HPDE6-E6E7 (cell line): ENCODE results near the gene DGCR6.
A peak's percentile ranks its signal among the peaks of the same experiment; 100 is the strongest.
"Not testable (repeated sequence)": the region's sequence is repeated elsewhere in the genome, so short reads cannot be mapped to it uniquely, and the experiment has no call there.

ENCODE experiments used
- DNase-seq: peaks from one replicate; pipeline ENCODE4 v3.0.0; 2011; ENCODE audit warnings: missing footprints; ENCODE audit errors: extremely low spot score

Gene DGCR6

GRCh38 chr22:18931905-18932652, 26.0 kb downstream of the DGCR6 start:
- no peak for DNase-seq

- no peak for DNase-seq
Measured at GRCh38 chr22:18933914-18934313, 27.8 kb downstream of the DGCR6 start.

- not testable (repeated sequence) for DNase-seq
Measured at GRCh38 chr22:18934688-18935087, 28.6 kb downstream of the DGCR6 start.

GRCh38 chr22:18935889-18936529, 29.9 kb downstream of the DGCR6 start, which contains the start of gene PRODH:
PRODH (minus strand) TSS chr22:18936293; CDS start chr22:18936287, 6 bp downstream.
- no peak for DNase-seq

GRCh38 chr22:18938691-18939090, 32.6 kb downstream of the DGCR6 start:
- DNase-seq = not testable (repeated sequence)

GRCh38 chr22:18947105-18947504, 41.0 kb downstream of the DGCR6 start:
- DNase-seq = not testable (repeated sequence)

GRCh38 chr22:18947905-18948304, 41.8 kb downstream of the DGCR6 start:
- no peak for DNase-seq

- no peak for DNase-seq
Measured at GRCh38 chr22:18950141-18950540, 44.0 kb downstream of the DGCR6 start.

GRCh38 chr22:18952022-18952421, 45.9 kb downstream of the DGCR6 start:
- no peak for DNase-seq

- DNase-seq = not testable (repeated sequence)
Measured at GRCh38 chr22:18953128-18953527, 47.0 kb downstream of the DGCR6 start.

GRCh38 chr22:18954303-18954989, 48.3 kb downstream of the DGCR6 start:
- peak; percentile 43 for DNase-seq

GRCh38 chr22:18954990-18955571, 49.0 kb downstream of the DGCR6 start:
- no peak for DNase-seq

- DNase-seq = no peak
Measured at GRCh38 chr22:18955696-18956095, 49.6 kb downstream of the DGCR6 start.

- DNase-seq = not testable (repeated sequence)
Measured at GRCh38 chr22:18956121-18956895, 50.2 kb downstream of the DGCR6 start.

GRCh38 chr22:18956956-18957355, 50.8 kb downstream of the DGCR6 start:
- DNase-seq = not testable (repeated sequence)

- DNase-seq = not testable (repeated sequence)
Measured at GRCh38 chr22:18957621-18958320, 51.7 kb downstream of the DGCR6 start.

- DNase-seq = not testable (repeated sequence)
Measured at GRCh38 chr22:18958321-18958705, 52.2 kb downstream of the DGCR6 start.

GRCh38 chr22:18958738-18959137, 52.6 kb downstream of the DGCR6 start:
- DNase-seq = not testable (repeated sequence)

GRCh38 chr22:18959266-18959665, 53.1 kb downstream of the DGCR6 start:
- not testable (repeated sequence) for DNase-seq

GRCh38 chr22:18959741-18960140, 53.6 kb downstream of the DGCR6 start:
- not testable (repeated sequence) for DNase-seq
